HepG2 (cell line): ENCODE results near the gene COL27A1. TPM values are rescaled to one million over a fixed set of nuclear protein-coding genes. Genes with fewer than 3 reads are reported as not detected.

Source experiments
- ATAC-seq: fragments of 200-7000 bp; cut with Tn5 transposase; 3 replicates; pipeline ENCODE4 v1.9.1; 2020; ENCODE audit warnings: mild to moderate bottlenecking, moderate library complexity
- BruUV-seq: library from RNA; stranded (reverse); fragments of 400-500 nt; replicated peaks from 2 replicates; lab custom pipeline; 2021; lab: Mats Ljungman, UMichigan
- CTCF ChIA-PET: fragments of 300-600 bp; formaldehyde crosslinking; extraction: SDS; loops from one replicate; lab custom pipeline; 2021; ENCODE audit warnings: low total read pairs, inconsistent platforms, low intra/inter-chr PET ratio; lab: Yijun Ruan, JAX
- POLR2A ChIA-PET: fragments of 350-600 bp; sonication (Branson Sonifier 250); formaldehyde crosslinking; loops from one replicate; lab custom pipeline; 2020; ENCODE audit warnings: antibody characterized with exemption, inconsistent platforms; lab: Yijun Ruan, JAX
- DNase-seq: peaks from one replicate; pipeline ENCODE4 v3.0.0-alpha.2; 2015; ENCODE audit warnings: low spot score
- FAIRE-seq: peaks from 3 replicates; lab custom pipeline; 2011; peaks lifted over from hg19 to GRCh38; lab: Jason Lieb, UNC
- H2AFZ ChIP-seq: one replicate; pipeline ENCODE4 v1.6.1; 2011; ENCODE audit warnings: low read length, inconsistent platforms
- H3K27ac ChIP-seq: fragments of 300-600 bp; 3 replicates; pipeline ENCODE4 v1.8.0; 2011; ENCODE audit warnings: mixed run types, mild to moderate bottlenecking, mixed read lengths, low read length, inconsistent platforms; ENCODE audit not compliant: insufficient read depth; ENCODE audit errors: extremely low read length
- H3K27me3 ChIP-seq, 2 experiments: fragments of 200-600 bp in 1 of 2; 2 replicates in 1 of 2; 3 replicates in 1 of 2; pipeline versions ENCODE4 v1.6.0 to v1.8.0; 2011; ENCODE audit warnings: low read length in 2 of 2, mild to moderate bottlenecking in 2 of 2, moderate library complexity in 2 of 2, inconsistent platforms in 1 of 2; ENCODE audit not compliant: insufficient read depth in 2 of 2, control insufficient read depth in 1 of 2
- H3K36me3 ChIP-seq, 2 experiments: fragments of 200-600 bp in 1 of 2; replicated peaks in 1 of 2; 2 replicates in 1 of 2; 3 replicates in 1 of 2; pipeline versions ENCODE4 v1.5.1 to v1.8.0; 2011; ENCODE audit warnings: low read length in 2 of 2, inconsistent platforms in 1 of 2; ENCODE audit not compliant: insufficient read depth in 2 of 2, control insufficient read depth in 1 of 2
- H3K4me1 ChIP-seq: 2 replicates; pipeline ENCODE4 v1.5.1; 2012; ENCODE audit warnings: low read length, inconsistent platforms; ENCODE audit not compliant: insufficient read depth
- H3K4me2 ChIP-seq: 2 replicates; pipeline ENCODE4 v1.6.0; 2011; ENCODE audit warnings: low read depth, low read length, inconsistent platforms
- H3K4me3 ChIP-seq, 3 experiments: fragments of 200-600 bp in 1 of 3; sonication (generic), shearing (Covaris generic) in 1 of 3; replicated peaks in 1 of 3; 2 replicates each; pipeline ENCODE4 v1.5.1; 2011 to 2016; ENCODE audit warnings: low read length in 3 of 3, inconsistent platforms in 2 of 3, low read depth in 2 of 3, mild to moderate bottlenecking in 2 of 3, control low read depth in 1 of 3, mixed read lengths in 1 of 3; ENCODE audit not compliant: insufficient read depth in 1 of 3
- H3K79me2 ChIP-seq: one replicate; pipeline ENCODE4 v1.6.1; 2011; ENCODE audit warnings: low read length, inconsistent platforms; ENCODE audit not compliant: insufficient read depth
- H3K9ac ChIP-seq: 2 replicates; pipeline ENCODE4 v1.6.0; 2011; ENCODE audit warnings: mild to moderate bottlenecking, low read depth, low read length, inconsistent platforms; ENCODE audit not compliant: insufficient read depth
- H3K9me3 ChIP-seq: 2 replicates; pipeline ENCODE4 v1.5.1; 2012; ENCODE audit warnings: mild to moderate bottlenecking, low read length
- H4K20me1 ChIP-seq: 2 replicates; pipeline ENCODE4 v1.6.0; 2011; ENCODE audit warnings: inconsistent platforms, mild to moderate bottlenecking, low read length, moderate library complexity; ENCODE audit not compliant: insufficient read depth
- CBX5 ChIP-seq: sonication (generic); formaldehyde crosslinking; IDR thresholded peaks from 2 replicates; pipeline ENCODE4 v1.4.0; 2020; ENCODE audit warnings: missing genetic modification reagents, borderline replicate concordance
- EP300 ChIP-seq, 3 experiments: sonication (generic) in 1 of 3; formaldehyde crosslinking in 1 of 3; IDR thresholded peaks; 2 replicates each; pipeline versions ENCODE4 v1.5.1 to v1.6.1; 2011 to 2020; ENCODE audit warnings: low read depth in 2 of 3, low read length in 2 of 3, borderline replicate concordance in 1 of 3, improper control_type of control experiment in 1 of 3, mild to moderate bottlenecking in 1 of 3, missing genetic modification reagents in 1 of 3, moderate library complexity in 1 of 3
- HOXA5 ChIP-seq: sonication (generic); formaldehyde crosslinking; IDR thresholded peaks from 2 replicates; pipeline ENCODE4 v1.4.0; 2020; ENCODE audit warnings: missing genetic modification reagents
- MED1 ChIP-seq: sonication (generic); formaldehyde crosslinking; IDR thresholded peaks from 2 replicates; pipeline ENCODE4 v1.4.0; 2020; ENCODE audit warnings: missing genetic modification reagents
- NFKBIZ ChIP-seq: IDR thresholded peaks from 2 replicates; pipeline ENCODE4 v1.6.1; 2018; ENCODE audit warnings: missing genetic modification reagents, missing compliant biosample characterization
- PAF1 ChIP-seq: IDR thresholded peaks from 2 replicates; pipeline ENCODE4 v1.6.1; 2016; ENCODE audit warnings: missing genetic modification reagents, missing compliant biosample characterization
- PAXIP1 ChIP-seq: sonication (generic); formaldehyde crosslinking; conservative IDR thresholded peaks from 2 replicates; pipeline ENCODE4 v1.4.0; 2020; ENCODE audit warnings: mild to moderate bottlenecking, missing genetic modification reagents, moderate library complexity
- PTBP1 ChIP-seq: fragments of 200-400 bp; formaldehyde crosslinking; IDR thresholded peaks from 2 replicates; pipeline ENCODE4 v1.6.1; 2018; ENCODE audit warnings: low read length, low read depth; ENCODE audit not compliant: poor library complexity, severe bottlenecking
- TEAD3 ChIP-seq: optimal IDR thresholded peaks from 2 replicates; pipeline ENCODE3; 2016; ENCODE audit warnings: borderline replicate concordance
- TFDP1 ChIP-seq: IDR thresholded peaks from 2 replicates; pipeline ENCODE4 v1.6.1; 2016; ENCODE audit warnings: missing compliant biosample characterization, missing genetic modification reagents, borderline replicate concordance
- ZBTB33 ChIP-seq: sonication (generic); formaldehyde crosslinking; IDR thresholded peaks from 2 replicates; pipeline ENCODE4 v1.4.0; 2020; ENCODE audit warnings: missing genetic modification reagents
- ZNF3 ChIP-seq: IDR thresholded peaks from 2 replicates; pipeline ENCODE4 v1.7.0; 2017; ENCODE audit warnings: inconsistent platforms
- ZNF446 ChIP-seq: sonication (generic); formaldehyde crosslinking; IDR thresholded peaks from 2 replicates; pipeline ENCODE4 v1.5.0; 2020; ENCODE audit warnings: mild to moderate bottlenecking, missing genetic modification reagents
- ZNF547 ChIP-seq: sonication (generic); formaldehyde crosslinking; IDR thresholded peaks from 2 replicates; pipeline ENCODE4 v1.5.1; 2020; ENCODE audit warnings: mild to moderate bottlenecking, missing genetic modification reagents
- ZNF619 ChIP-seq: sonication (generic); formaldehyde crosslinking; IDR thresholded peaks from 2 replicates; pipeline ENCODE4 v1.4.0; 2020; ENCODE audit warnings: mild to moderate bottlenecking, missing genetic modification reagents
- ZNF746 ChIP-seq: sonication (generic); formaldehyde crosslinking; IDR thresholded peaks from 2 replicates; pipeline ENCODE4 v1.8.0; 2022; ENCODE audit warnings: mild to moderate bottlenecking, missing genetic modification reagents
- ZNF766 ChIP-seq: sonication (generic); formaldehyde crosslinking; IDR thresholded peaks from 2 replicates; pipeline ENCODE4 v1.5.0; 2020; ENCODE audit warnings: missing genetic modification reagents, borderline replicate concordance
- WGBS: methylation state at CpG from one replicate; pipeline ENCODE4 v1.1.6; 2017; ENCODE audit warnings: low lambda C conversion rate; 5-methylcytosine and 5-hydroxymethylcytosine counted together
- in situ Hi-C: cut with HindIII; loops from 2 replicates; pipeline ENCODE4 v1.10.0; 2017; ENCODE audit warnings: low pct_unique_long_range_greater_than_20kb; ENCODE audit not compliant: extremely low pct_ligation_motif_present
- intact Hi-C: fragments of 100-400 bp; cut with micrococcal nuclease; formaldehyde crosslinking; loops from one replicate; pipeline ENCODE4 v1.10.0; 2022; ENCODE audit not compliant: unreplicated experiment
- polyA plus RNA-seq, 8 experiments: library from polyadenylated mRNA; depleted of rRNA in 3 of 8; stranded (reverse) in 7 of 8; unstranded in 1 of 8; fragments of >200 nt; fragmentation: Illumina TruSeq in 4 of 8; extraction: Trizol in 4 of 8; gene quantifications; 2 replicates each; pipeline versions ENCODE4 v1.2.1 to v1.2.3, GENCODE V29; 2011 to 2016; ENCODE audit warnings: low read depth in 4 of 8, missing spikeins in 1 of 8, mixed read lengths in 1 of 8; ENCODE audit not compliant: insufficient read depth in 1 of 8
- total RNA-seq, 5 experiments: library from RNA; depleted of rRNA; stranded (reverse); fragments of >200 nt; fragmentation: Illumina TruSeq; extraction: Trizol; gene quantifications; 2 replicates each; pipeline ENCODE4 v1.2.3, GENCODE V29; 2016; ENCODE audit warnings: low read depth in 1 of 5

COL27A1 gene
- total and polyA plus RNA-seq, 2 of the 13 experiments (the other 11 are each of a cell fraction or from before 2014, with no cell fraction given): 71.3 to 89.1 TPM

GRCh38 chr9:114141553-114142402, 13.6 kb upstream of the COL27A1 start:
- Histone ChIP-seq H3K9ac (no peak overlapping the region; the same call in 1 of the 2 replicates), H3K36me3 (no peaks in the 10 kb centered on the region), H3K4me3 (peak overlapping the region in 1 of 3 experiments; percentile 39; a peak in 2 of 6 replicates), H2AFZ (no peak overlapping the region), H3K27me3 (no peaks in the 10 kb centered on the region; a peak in 1 of 5 replicates), H4K20me1 (no peaks in the 10 kb centered on the region), H3K79me2 (no peaks in the 10 kb centered on the region), H3K4me2 (peak overlapping the region; percentile 69), H3K27ac (peak overlapping the region; percentile 6), H3K4me1 (peaks cover 78% of the 10 kb centered on the region), H3K9me3 (no peaks in the 10 kb centered on the region)
- FAIRE-seq: peak; percentile 77
- intact Hi-C loops (loop anchor here (5.0 kb wide), 1 partner anchor 704 kb away; no protein-coding TSS in a partner anchor), in situ Hi-C loops (loop anchor here (5.0 kb wide), 1 partner anchor 34 kb away; no protein-coding TSS in a partner anchor)
- peak; percentile 82 for DNase-seq
- ChIA-PET POLR2A (interaction anchor here (0.7 to 6.5 kb wide), 15 partner anchors 8 to 64 kb away, joined by 3 to 87 read pairs (median 6); partner anchors contain the start of genes AMBP, COL27A1 and KIF12), CTCF (no interaction called here)
- WGBS: 0% methylated on average over 7 of the region's 7 CpGs
- peak; percentile 64 for ATAC-seq
- BruUV-seq: no TSS peak
- TF ChIP-seq NFKBIZ (CRISPR knock-in tag): no peak
- TF ChIP-seq PTBP1: no peak
- peak; percentile 30; the same call in 1 of the 2 replicates for TF ChIP-seq MED1 (CRISPR knock-in tag)
- no peak for TF ChIP-seq ZNF3 (CRISPR knock-in tag)
- TF ChIP-seq EP300 (IDR thresholded peaks at IDR 0.05; ENCODE audit: low read depth in 2 of 2, low read length in 2 of 2): peak in 1 of 2 experiments; percentile 74; a peak in 2 of 4 replicates
- no peak for TF ChIP-seq EP300 (CRISPR knock-in tag; IDR thresholded peaks at IDR 0.05; ENCODE audit: borderline replicate concordance)
- TF ChIP-seq TFDP1 (CRISPR knock-in tag): no peak
- TF ChIP-seq PAF1 (CRISPR knock-in tag): no peak
- TF ChIP-seq TEAD3 (CRISPR knock-in tag): peak; percentile 47
- peak; percentile 80 for TF ChIP-seq PAXIP1
- no peak for TF ChIP-seq ZNF766 (CRISPR knock-in tag)
- no peak for TF ChIP-seq HOXA5 (CRISPR knock-in tag)
- TF ChIP-seq ZBTB33 (CRISPR knock-in tag): no peak
- no peak for TF ChIP-seq ZNF547 (CRISPR knock-in tag)
- no peak for TF ChIP-seq ZNF446 (CRISPR knock-in tag)
- TF ChIP-seq CBX5 (CRISPR knock-in tag): no peak
- TF ChIP-seq ZNF746 (CRISPR knock-in tag): no peak
- no peak for TF ChIP-seq ZNF619 (CRISPR knock-in tag)
